Activated T-cell treated with anti-CD3 and anti-CD28 coated beads for 24 hours (primary cell): ENCODE data around the gene SGO2.

ENCODE experiments used
- DNase-seq: peaks from one replicate; pipeline ENCODE4 v3.0.0-alpha.2; 2020; ENCODE audit warnings: low read depth

SGO2 gene

GRCh38 chr2:200525882-200526651, at the start of gene SGO2:
Gene SGO2, plus strand, starts transcription at chr2:200526207. Its CDS starts 6,769 bp downstream, at chr2:200532976.
- peak; percentile 96 for DNase-seq

- no peak for DNase-seq
Observed at GRCh38 chr2:200476836-200477235, 49.2 kb upstream of the SGO2 start.

GRCh38 chr2:200477667-200478131, 48.3 kb upstream of the SGO2 start:
- DNase-seq, result no peak

- DNase-seq, result no peak
Observed at GRCh38 chr2:200479692-200480265, 46.2 kb upstream of the SGO2 start.

GRCh38 chr2:200482194-200482593, 43.8 kb upstream of the SGO2 start:
- no peak for DNase-seq

GRCh38 chr2:200483729-200484198, 42.2 kb upstream of the SGO2 start:
- DNase-seq, result no peak

GRCh38 chr2:200484934-200485333, 41.1 kb upstream of the SGO2 start:
- DNase-seq, result no peak

- DNase-seq, result no peak
Observed at GRCh38 chr2:200486529-200486928, 39.5 kb upstream of the SGO2 start.

GRCh38 chr2:200488169-200488568, 37.8 kb upstream of the SGO2 start:
- no peak for DNase-seq

- no peak for DNase-seq
Observed at GRCh38 chr2:200490001-200490400, 36.0 kb upstream of the SGO2 start.

- no peak for DNase-seq
Observed at GRCh38 chr2:200492656-200493055, 33.4 kb upstream of the SGO2 start.

GRCh38 chr2:200494048-200494447, 32.0 kb upstream of the SGO2 start:
- DNase-seq, result no peak

GRCh38 chr2:200496696-200497095, 29.3 kb upstream of the SGO2 start:
- no peak for DNase-seq

- DNase-seq, result no peak
Observed at GRCh38 chr2:200498402-200499162, 27.4 kb upstream of the SGO2 start.

GRCh38 chr2:200502196-200502595, 23.8 kb upstream of the SGO2 start:
- DNase-seq, result no peak

GRCh38 chr2:200506679-200507078, 19.3 kb upstream of the SGO2 start:
- no peak for DNase-seq

GRCh38 chr2:200507179-200507578, 18.8 kb upstream of the SGO2 start:
- no peak for DNase-seq

- DNase-seq, result no peak
Observed at GRCh38 chr2:200509235-200509611, 16.8 kb upstream of the SGO2 start.

GRCh38 chr2:200509612-200510433, 16.2 kb upstream of the SGO2 start, which contains the start of gene KCTD18:
Gene KCTD18, minus strand, starts transcription at chr2:200510068. Its CDS starts 3,052 bp downstream, at chr2:200507016.
- DNase-seq, result peak; percentile 86

GRCh38 chr2:200515155-200515554, 10.9 kb upstream of the SGO2 start:
- DNase-seq, result no peak

GRCh38 chr2:200523158-200523557, 2.8 kb upstream of the SGO2 start:
- no peak for DNase-seq

- DNase-seq, result no peak
Observed at GRCh38 chr2:200523604-200524003, 2.4 kb upstream of the SGO2 start.
